ENCODE results near the gene KIFC3. TPM values are rescaled to one million over a fixed set of nuclear protein-coding genes. Genes with fewer than 3 reads are reported as not detected.
A peak's percentile ranks its signal among the peaks of the same experiment; 100 is the strongest.

KIFC3 gene
- total and polyA plus RNA-seq, 2 of the 13 experiments (the other 11 are each of a cell fraction or from before 2014, with no cell fraction given) = 42.1 to 45.3 TPM

DNA sequence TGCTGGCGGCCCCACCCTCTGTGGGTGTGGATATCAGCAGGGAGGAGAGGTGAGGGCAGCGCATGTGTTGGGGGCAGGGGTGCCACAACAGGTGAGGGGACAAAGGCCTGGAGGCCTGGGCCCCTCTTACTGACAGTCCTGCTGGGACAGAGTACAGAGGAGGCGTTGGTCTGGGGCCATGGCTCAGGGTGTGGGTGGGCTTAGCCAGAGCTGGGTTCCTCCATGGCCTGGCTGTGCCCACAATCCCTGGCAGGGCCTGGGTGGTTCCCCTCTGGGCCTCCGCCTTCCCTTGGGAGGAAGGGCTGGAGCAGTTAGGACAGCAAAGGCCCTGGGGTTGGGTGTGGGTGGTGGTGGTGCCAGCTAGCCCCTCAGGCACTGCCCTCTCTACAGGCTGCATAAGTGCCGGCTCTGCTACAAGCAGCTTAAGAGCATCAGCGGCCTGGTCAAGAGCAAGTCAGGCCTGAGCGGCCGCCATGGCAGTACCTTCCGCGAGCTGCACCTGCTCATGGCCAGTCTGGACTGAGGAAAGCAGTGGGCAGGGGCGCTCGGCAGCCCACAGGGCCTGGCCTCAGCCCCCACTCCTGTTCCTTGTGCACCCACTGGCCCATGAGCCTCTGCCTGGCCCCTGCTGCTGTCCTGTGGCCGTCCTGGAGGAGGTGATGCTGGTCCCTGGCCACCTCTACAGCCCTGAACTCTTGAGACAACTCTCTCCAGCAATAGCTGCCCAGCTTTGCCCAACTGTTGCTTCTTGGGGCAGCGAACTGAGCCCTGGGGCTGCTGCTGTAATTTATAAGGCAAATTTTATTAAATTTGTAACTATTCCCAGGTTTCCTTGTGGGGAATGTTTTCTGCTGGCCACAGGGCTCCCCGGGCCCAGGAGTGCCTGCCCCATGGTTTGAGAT is 45.6 kb downstream of the KIFC3 start (continued):
- TF ChIP-seq, protein P1, sequence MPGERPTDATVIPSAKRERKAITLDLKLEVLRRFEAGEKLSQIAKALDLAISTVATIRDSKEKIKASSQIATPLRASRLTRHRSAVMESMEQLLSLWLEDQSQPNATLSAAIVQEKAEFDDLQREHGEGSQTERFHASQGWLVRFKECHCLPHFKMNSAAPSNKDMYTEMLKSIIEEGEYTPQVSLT (CRISPR knock-in tag; IDR thresholded peaks at IDR 0.05; ENCODE audit: borderline replicate concordance, low read depth) = no peak
- TF ChIP-seq SKI (IDR thresholded peaks at IDR 0.05; ENCODE audit: partially characterized antibody) (no peak), KLF9 (CRISPR knock-in tag; IDR thresholded peaks at IDR 0.05; ENCODE audit: low read depth) (no peak), HES4 (CRISPR knock-in tag; IDR thresholded peaks at IDR 0.05; ENCODE audit: borderline replicate concordance) (0 out of 2 replicates have a peak, but pooled peaks have one; percentile 20), GATA4 (IDR thresholded peaks at IDR 0.05; ENCODE audit: borderline replicate concordance, low read depth) (no peak), XBP1 (CRISPR knock-in tag; IDR thresholded peaks at IDR 0.05) (no peak), AGO2 (optimal IDR thresholded peaks at IDR 0.05; ENCODE audit: low read depth, low read length) (peak; percentile 79), ZNF558 (CRISPR knock-in tag; IDR thresholded peaks at IDR 0.05; ENCODE audit: borderline replicate concordance) (no peak), GABPA (IDR thresholded peaks at IDR 0.05; ENCODE audit: low read depth, low read length) (no peak), GABPA (CRISPR knock-in tag; IDR thresholded peaks at IDR 0.05; ENCODE audit: low read depth) (0 out of 2 replicates have a peak, but pooled peaks have one; percentile 12), SMAD1 (CRISPR knock-in tag; IDR thresholded peaks at IDR 0.05; ENCODE audit: borderline replicate concordance, low read depth) (no peak), TCF12 (IDR thresholded peaks at IDR 0.05) (no peak), TCF12 (CRISPR knock-in tag; IDR thresholded peaks at IDR 0.05) (no peak), NONO (IDR thresholded peaks at IDR 0.05) (no peak), NONO (CRISPR knock-in tag; conservative IDR thresholded peaks at IDR 0.05) (peak; percentile 6; the same call in 1 of the 2 replicates), SOX5 (CRISPR knock-in tag; IDR thresholded peaks at IDR 0.05; ENCODE audit: borderline replicate concordance) (no peak)
- TF ChIP-seq, protein P2, sequence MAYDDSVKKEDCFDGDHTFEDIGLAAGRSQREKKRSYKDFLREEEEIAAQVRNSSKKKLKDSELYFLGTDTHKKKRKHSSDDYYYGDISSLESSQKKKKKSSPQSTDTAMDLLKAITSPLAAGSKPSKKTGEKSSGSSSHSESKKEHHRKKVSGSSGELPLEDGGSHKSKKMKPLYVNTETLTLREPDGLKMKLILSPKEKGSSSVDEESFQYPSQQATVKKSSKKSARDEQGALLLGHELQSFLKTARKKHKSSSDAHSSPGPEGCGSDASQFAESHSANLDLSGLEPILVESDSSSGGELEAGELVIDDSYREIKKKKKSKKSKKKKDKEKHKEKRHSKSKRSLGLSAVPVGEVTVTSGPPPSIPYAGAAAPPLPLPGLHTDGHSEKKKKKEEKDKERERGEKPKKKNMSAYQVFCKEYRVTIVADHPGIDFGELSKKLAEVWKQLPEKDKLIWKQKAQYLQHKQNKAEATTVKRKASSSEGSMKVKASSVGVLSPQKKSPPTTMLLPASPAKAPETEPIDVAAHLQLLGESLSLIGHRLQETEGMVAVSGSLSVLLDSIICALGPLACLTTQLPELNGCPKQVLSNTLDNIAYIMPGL (CRISPR knock-in tag; IDR thresholded peaks at IDR 0.05; ENCODE audit: borderline replicate concordance in 1 of 2, low read depth in 1 of 2) = no peak
- TF ChIP-seq, protein P3, sequence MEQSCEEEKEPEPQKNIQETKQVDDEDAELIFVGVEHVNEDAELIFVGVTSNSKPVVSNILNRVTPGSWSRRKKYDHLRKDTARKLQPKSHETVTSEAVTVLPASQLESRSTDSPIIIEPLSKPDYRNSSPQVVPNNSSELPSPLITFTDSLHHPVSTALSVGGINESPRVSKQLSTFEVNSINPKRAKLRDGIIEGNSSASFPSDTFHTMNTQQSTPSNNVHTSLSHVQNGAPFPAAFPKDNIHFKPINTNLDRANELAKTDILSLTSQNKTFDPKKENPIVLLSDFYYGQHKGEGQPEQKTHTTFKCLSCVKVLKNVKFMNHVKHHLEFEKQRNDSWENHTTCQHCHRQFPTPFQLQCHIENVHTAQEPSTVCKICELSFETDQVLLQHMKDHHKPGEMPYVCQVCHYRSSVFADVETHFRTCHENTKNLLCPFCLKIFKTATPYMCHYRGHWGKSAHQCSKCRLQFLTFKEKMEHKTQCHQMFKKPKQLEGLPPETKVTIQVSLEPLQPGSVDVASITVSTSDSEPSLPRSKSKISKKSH (CRISPR knock-in tag; IDR thresholded peaks at IDR 0.05; ENCODE audit: borderline replicate concordance) = no peak

Data from HepG2 (cell line).